ENCODE data around the gene NAA60.

Gene NAA60

GRCh38 chr16:3454631-3455147, 11.2 kb downstream of the NAA60 start:
- Histone ChIP-seq H3K27ac (ENCODE audit: low read depth, low read length) (no peak overlapping the region), H3K4me1 (ENCODE audit: control insufficient read depth, insufficient read depth, low read length) (peaks cover 12% of the 10 kb centered on the region), H3K27me3 (ENCODE audit: control insufficient read depth, insufficient read depth, low read length) (no peaks in the 10 kb centered on the region), H3K4me3 (ENCODE audit: low read length) (no peak overlapping the region), H3K36me3 (ENCODE audit: control insufficient read depth, insufficient read depth, low read length) (no peaks in the 10 kb centered on the region), H3K9ac (ENCODE audit: low read length) (no peak overlapping the region)

GRCh38 chr16:3457434-3458252, 14.2 kb downstream of the NAA60 start:
- Histone ChIP-seq H3K27me3 (ENCODE audit: control insufficient read depth, insufficient read depth, low read length) (no peaks in the 10 kb centered on the region), H3K4me3 (ENCODE audit: low read length) (peak overlapping the region; percentile 97), H3K4me1 (ENCODE audit: control insufficient read depth, insufficient read depth, low read length) (peaks cover 14% of the 10 kb centered on the region), H3K27ac (ENCODE audit: low read depth, low read length) (peak overlapping the region; percentile 98), H3K9ac (ENCODE audit: low read length) (peak overlapping the region; percentile 92), H3K36me3 (ENCODE audit: control insufficient read depth, insufficient read depth, low read length) (no peaks in the 10 kb centered on the region)

GRCh38 chr16:3458278-3458851, 14.9 kb downstream of the NAA60 start:
- peak overlapping the region; percentile 98 for H3K27ac ChIP-seq (ENCODE audit: low read depth, low read length)

GRCh38 chr16:3458852-3459361, 15.4 kb downstream of the NAA60 start:
- Histone ChIP-seq H3K36me3 (ENCODE audit: control insufficient read depth, insufficient read depth, low read length) (no peaks in the 10 kb centered on the region), H3K27ac (ENCODE audit: low read depth, low read length) (peak overlapping the region; percentile 98), H3K9ac (ENCODE audit: low read length) (peak overlapping the region; percentile 80), H3K27me3 (ENCODE audit: control insufficient read depth, insufficient read depth, low read length) (no peaks in the 10 kb centered on the region), H3K4me1 (ENCODE audit: control insufficient read depth, insufficient read depth, low read length) (peaks cover 14% of the 10 kb centered on the region), H3K4me3 (ENCODE audit: low read length) (peak overlapping the region; percentile 97)

More at GRCh38 chr16:3458278-3458851, 14.9 kb downstream of the NAA60 start:
- Histone ChIP-seq H3K9ac (ENCODE audit: low read length) (peak overlapping the region; percentile 80), H3K4me1 (ENCODE audit: control insufficient read depth, insufficient read depth, low read length) (peaks cover 14% of the 10 kb centered on the region), H3K27me3 (ENCODE audit: control insufficient read depth, insufficient read depth, low read length) (no peaks in the 10 kb centered on the region), H3K4me3 (ENCODE audit: low read length) (peak overlapping the region; percentile 97), H3K36me3 (ENCODE audit: control insufficient read depth, insufficient read depth, low read length) (no peaks in the 10 kb centered on the region)

- Histone ChIP-seq H3K36me3 (ENCODE audit: control insufficient read depth, insufficient read depth, low read length) (no peaks in the 10 kb centered on the region), H3K4me1 (ENCODE audit: control insufficient read depth, insufficient read depth, low read length) (peaks cover 14% of the 10 kb centered on the region), H3K9ac (ENCODE audit: low read length) (no peak overlapping the region), H3K27me3 (ENCODE audit: control insufficient read depth, insufficient read depth, low read length) (no peaks in the 10 kb centered on the region), H3K4me3 (ENCODE audit: low read length) (peak overlapping the region; percentile 97), H3K27ac (ENCODE audit: low read depth, low read length) (peak overlapping the region; percentile 21)
Observed at GRCh38 chr16:3459401-3460090, 16.1 kb downstream of the NAA60 start.

- Histone ChIP-seq H3K4me3 (ENCODE audit: low read length) (peak overlapping the region; percentile 97), H3K27ac (ENCODE audit: low read depth, low read length) (no peak overlapping the region), H3K9ac (ENCODE audit: low read length) (no peak overlapping the region), H3K4me1 (ENCODE audit: control insufficient read depth, insufficient read depth, low read length) (peaks cover 14% of the 10 kb centered on the region), H3K27me3 (ENCODE audit: control insufficient read depth, insufficient read depth, low read length) (no peaks in the 10 kb centered on the region), H3K36me3 (ENCODE audit: control insufficient read depth, insufficient read depth, low read length) (no peaks in the 10 kb centered on the region)
Observed at GRCh38 chr16:3460121-3460520, 16.6 kb downstream of the NAA60 start.

GRCh38 chr16:3460585-3460984, 17.1 kb downstream of the NAA60 start:
- no peak overlapping the region for H3K9ac ChIP-seq (ENCODE audit: low read length)
- no peak overlapping the region for H3K27ac ChIP-seq (ENCODE audit: low read depth, low read length)
- no peak overlapping the region for H3K4me3 ChIP-seq (ENCODE audit: low read length)
- H3K27me3 ChIP-seq (ENCODE audit: control insufficient read depth, insufficient read depth, low read length): no peaks in the 10 kb centered on the region
- no peaks in the 10 kb centered on the region for H3K36me3 ChIP-seq (ENCODE audit: control insufficient read depth, insufficient read depth, low read length)
- H3K4me1 ChIP-seq (ENCODE audit: control insufficient read depth, insufficient read depth, low read length): peaks cover 14% of the 10 kb centered on the region

- H3K4me1 ChIP-seq (ENCODE audit: control insufficient read depth, insufficient read depth, low read length): peaks cover 14% of the 10 kb centered on the region
- no peak overlapping the region for H3K27ac ChIP-seq (ENCODE audit: low read depth, low read length)
- no peak overlapping the region for H3K9ac ChIP-seq (ENCODE audit: low read length)
- no peaks in the 10 kb centered on the region for H3K27me3 ChIP-seq (ENCODE audit: control insufficient read depth, insufficient read depth, low read length)
- H3K36me3 ChIP-seq (ENCODE audit: control insufficient read depth, insufficient read depth, low read length): no peaks in the 10 kb centered on the region
- no peak overlapping the region for H3K4me3 ChIP-seq (ENCODE audit: low read length)
Observed at GRCh38 chr16:3461151-3461550, 17.7 kb downstream of the NAA60 start.

GRCh38 chr16:3465301-3465700, 21.8 kb downstream of the NAA60 start:
- no peak overlapping the region for H3K27ac ChIP-seq (ENCODE audit: low read depth, low read length)
- no peaks in the 10 kb centered on the region for H3K27me3 ChIP-seq (ENCODE audit: control insufficient read depth, insufficient read depth, low read length)
- no peak overlapping the region for H3K4me3 ChIP-seq (ENCODE audit: low read length)
- H3K4me1 ChIP-seq (ENCODE audit: control insufficient read depth, insufficient read depth, low read length): peaks cover 2% of the 10 kb centered on the region
- no peak overlapping the region for H3K9ac ChIP-seq (ENCODE audit: low read length)
- H3K36me3 ChIP-seq (ENCODE audit: control insufficient read depth, insufficient read depth, low read length): peaks cover 2% of the 10 kb centered on the region

GRCh38 chr16:3465911-3466584, 22.6 kb downstream of the NAA60 start:
- Histone ChIP-seq H3K36me3 (ENCODE audit: control insufficient read depth, insufficient read depth, low read length) (peaks cover 2% of the 10 kb centered on the region), H3K4me1 (ENCODE audit: control insufficient read depth, insufficient read depth, low read length) (peaks cover 2% of the 10 kb centered on the region), H3K27ac (ENCODE audit: low read depth, low read length) (no peak overlapping the region), H3K9ac (ENCODE audit: low read length) (no peak overlapping the region), H3K27me3 (ENCODE audit: control insufficient read depth, insufficient read depth, low read length) (no peaks in the 10 kb centered on the region), H3K4me3 (ENCODE audit: low read length) (no peak overlapping the region)

GRCh38 chr16:3467182-3467581, 23.7 kb downstream of the NAA60 start:
- no peak overlapping the region for H3K27ac ChIP-seq (ENCODE audit: low read depth, low read length)
- H3K27me3 ChIP-seq (ENCODE audit: control insufficient read depth, insufficient read depth, low read length): no peaks in the 10 kb centered on the region
- H3K4me1 ChIP-seq (ENCODE audit: control insufficient read depth, insufficient read depth, low read length): peaks cover 2% of the 10 kb centered on the region
- H3K36me3 ChIP-seq (ENCODE audit: control insufficient read depth, insufficient read depth, low read length): peaks cover 2% of the 10 kb centered on the region
- H3K4me3 ChIP-seq (ENCODE audit: low read length): no peak overlapping the region
- H3K9ac ChIP-seq (ENCODE audit: low read length): no peak overlapping the region

- H3K36me3 ChIP-seq (ENCODE audit: control insufficient read depth, insufficient read depth, low read length): peaks cover 2% of the 10 kb centered on the region
- H3K27ac ChIP-seq (ENCODE audit: low read depth, low read length): no peak overlapping the region
- peaks cover 2% of the 10 kb centered on the region for H3K4me1 ChIP-seq (ENCODE audit: control insufficient read depth, insufficient read depth, low read length)
- H3K27me3 ChIP-seq (ENCODE audit: control insufficient read depth, insufficient read depth, low read length): no peaks in the 10 kb centered on the region
- no peak overlapping the region for H3K4me3 ChIP-seq (ENCODE audit: low read length)
- no peak overlapping the region for H3K9ac ChIP-seq (ENCODE audit: low read length)
Observed at GRCh38 chr16:3467921-3468320, 24.4 kb downstream of the NAA60 start.

All from rectal smooth muscle tissue (tissue), 1 donor.